ENCODE data around the gene COL20A1. TPM values are rescaled to one million over a fixed set of nuclear protein-coding genes. Genes with fewer than 3 reads are reported as not detected.

Gene COL20A1
- total and polyA plus RNA-seq, 2 of the 13 experiments (the other 11 are each of a cell fraction or from before 2014, with no cell fraction given) = not detected

DNA sequence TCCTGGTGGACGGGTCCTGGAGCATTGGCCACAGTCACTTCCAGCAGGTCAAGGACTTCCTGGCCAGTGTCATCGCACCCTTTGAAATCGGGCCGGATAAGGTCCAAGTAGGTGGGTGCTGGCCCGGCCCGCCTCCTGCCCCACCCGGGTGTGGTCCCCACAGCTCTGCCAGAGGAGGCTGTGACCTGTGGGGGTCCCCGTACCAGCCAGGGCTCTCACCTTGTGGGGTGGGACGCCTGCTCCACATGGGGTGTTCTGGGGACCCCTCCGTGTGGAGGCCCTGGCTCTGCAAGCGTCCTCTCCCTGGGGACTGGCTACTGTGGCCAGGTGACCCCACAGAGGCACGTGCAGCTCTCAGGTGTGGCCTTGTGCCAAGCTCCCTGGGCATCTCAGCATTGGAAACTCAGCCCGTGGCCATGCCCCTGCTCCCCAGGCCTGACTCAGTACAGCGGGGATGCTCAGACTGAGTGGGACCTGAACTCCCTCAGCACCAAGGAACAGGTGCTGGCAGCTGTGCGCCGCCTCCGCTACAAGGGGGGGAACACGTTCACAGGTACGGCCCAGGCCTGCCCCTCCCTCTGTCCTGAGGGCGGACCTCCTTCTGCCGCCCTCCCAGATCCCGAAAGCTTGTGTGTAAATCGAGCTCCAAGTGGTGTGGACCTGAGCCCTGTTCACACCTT lies 14.7 kb downstream of the COL20A1 start:
- FAIRE-seq = no peak
- Histone ChIP-seq H3K4me2 (ENCODE audit: low read depth, low read length) (no peak overlapping the region), H2AFZ (ENCODE audit: low read length) (no peak overlapping the region), H3K4me3 (replicated peaks in 1 of 3; ENCODE audit: insufficient read depth in 1 of 3, low read depth in 2 of 3, low read length in 3 of 3) (no peak overlapping the region), H3K79me2 (ENCODE audit: insufficient read depth, low read length) (no peaks in the 10 kb centered on the region), H3K27me3 (ENCODE audit: control insufficient read depth in 1 of 2, insufficient read depth in 2 of 2, low read length in 2 of 2) (peaks cover 24 to 66% of the 10 kb centered on the region in 2 experiments), H3K9me3 (ENCODE audit: low read length) (no peaks in the 10 kb centered on the region), H3K27ac (ENCODE audit: extremely low read length, insufficient read depth, low read length) (no peak overlapping the region), H4K20me1 (ENCODE audit: insufficient read depth, low read length) (peaks cover 14% of the 10 kb centered on the region; the same call in 1 of the 2 replicates), H3K36me3 (replicated peaks in 1 of 2; ENCODE audit: control insufficient read depth in 1 of 2, insufficient read depth in 2 of 2, low read length in 2 of 2) (no peaks in the 10 kb centered on the region), H3K4me1 (ENCODE audit: insufficient read depth, low read length) (no peaks in the 10 kb centered on the region), H3K9ac (ENCODE audit: insufficient read depth, low read depth, low read length) (no peak overlapping the region)
- WGBS (ENCODE audit: low lambda C conversion rate) = 22% methylated on average over 18 of the region's 23 CpGs
- CTCF ChIA-PET (ENCODE audit: low intra/inter-chr PET ratio, low total read pairs) = interaction anchor here (2.0 kb wide), 1 partner anchor 74 kb away, joined by 6 read pairs; no protein-coding TSS in a partner anchor
- POLR2A ChIA-PET = no interaction called here
- no peak for DNase-seq (ENCODE audit: low spot score)
- in situ Hi-C loops (cut with HindIII; ENCODE audit: extremely low pct_ligation_motif_present, low pct_unique_long_range_greater_than_20kb) (loop anchor here (5.0 kb wide), 1 partner anchor 75 kb away; no protein-coding TSS in a partner anchor), intact Hi-C loops (cut with micrococcal nuclease; ENCODE audit: unreplicated experiment) (no loop called here)
- BruUV-seq (replicated peaks) = no TSS peak
- no peak for ATAC-seq
- TF ChIP-seq, protein P1, sequence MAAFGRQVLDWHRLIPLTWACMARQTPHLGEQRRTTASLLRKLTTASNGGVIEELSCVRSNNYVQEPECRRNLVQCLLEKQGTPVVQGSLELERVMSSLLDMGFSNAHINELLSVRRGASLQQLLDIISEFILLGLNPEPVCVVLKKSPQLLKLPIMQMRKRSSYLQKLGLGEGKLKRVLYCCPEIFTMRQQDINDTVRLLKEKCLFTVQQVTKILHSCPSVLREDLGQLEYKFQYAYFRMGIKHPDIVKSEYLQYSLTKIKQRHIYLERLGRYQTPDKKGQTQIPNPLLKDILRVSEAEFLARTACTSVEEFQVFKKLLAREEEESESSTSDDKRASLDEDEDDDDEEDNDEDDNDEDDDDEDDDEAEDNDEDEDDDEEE (CRISPR knock-in tag; IDR thresholded peaks at IDR 0.05) = no peak
- TF ChIP-seq, protein P2, sequence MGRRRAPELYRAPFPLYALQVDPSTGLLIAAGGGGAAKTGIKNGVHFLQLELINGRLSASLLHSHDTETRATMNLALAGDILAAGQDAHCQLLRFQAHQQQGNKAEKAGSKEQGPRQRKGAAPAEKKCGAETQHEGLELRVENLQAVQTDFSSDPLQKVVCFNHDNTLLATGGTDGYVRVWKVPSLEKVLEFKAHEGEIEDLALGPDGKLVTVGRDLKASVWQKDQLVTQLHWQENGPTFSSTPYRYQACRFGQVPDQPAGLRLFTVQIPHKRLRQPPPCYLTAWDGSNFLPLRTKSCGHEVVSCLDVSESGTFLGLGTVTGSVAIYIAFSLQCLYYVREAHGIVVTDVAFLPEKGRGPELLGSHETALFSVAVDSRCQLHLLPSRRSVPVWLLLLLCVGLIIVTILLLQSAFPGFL (CRISPR knock-in tag; IDR thresholded peaks at IDR 0.05) = 0 out of 2 replicates have a peak, but pooled peaks have one; percentile 41
- TF ChIP-seq KDM5B (CRISPR knock-in tag; IDR thresholded peaks at IDR 0.05; ENCODE audit: borderline replicate concordance) = 0 out of 2 replicates have a peak, but pooled peaks have one; percentile 14
- TF ChIP-seq, protein P3, sequence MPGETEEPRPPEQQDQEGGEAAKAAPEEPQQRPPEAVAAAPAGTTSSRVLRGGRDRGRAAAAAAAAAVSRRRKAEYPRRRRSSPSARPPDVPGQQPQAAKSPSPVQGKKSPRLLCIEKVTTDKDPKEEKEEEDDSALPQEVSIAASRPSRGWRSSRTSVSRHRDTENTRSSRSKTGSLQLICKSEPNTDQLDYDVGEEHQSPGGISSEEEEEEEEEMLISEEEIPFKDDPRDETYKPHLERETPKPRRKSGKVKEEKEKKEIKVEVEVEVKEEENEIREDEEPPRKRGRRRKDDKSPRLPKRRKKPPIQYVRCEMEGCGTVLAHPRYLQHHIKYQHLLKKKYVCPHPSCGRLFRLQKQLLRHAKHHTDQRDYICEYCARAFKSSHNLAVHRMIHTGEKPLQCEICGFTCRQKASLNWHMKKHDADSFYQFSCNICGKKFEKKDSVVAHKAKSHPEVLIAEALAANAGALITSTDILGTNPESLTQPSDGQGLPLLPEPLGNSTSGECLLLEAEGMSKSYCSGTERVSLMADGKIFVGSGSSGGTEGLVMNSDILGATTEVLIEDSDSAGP (CRISPR knock-in tag; IDR thresholded peaks at IDR 0.05; ENCODE audit: borderline replicate concordance) = 0 out of 2 replicates have a peak, but pooled peaks have one; percentile 27
